Stimulated activated memory B cell treated with anti-CD40 and anti-IgM and Interleukin-4, amounts not matched to agents 10 μg/mL and 1 μg/mL and 100 μg/mL, for 72 hours (primary cell): ENCODE results near the gene MAP3K15.
A peak's percentile ranks its signal among the peaks of the same experiment; 100 is the strongest.
"Not testable (repeated sequence)": the region's sequence is repeated elsewhere in the genome, so short reads cannot be mapped to it uniquely, and the experiment has no call there.

Experiments
- ATAC-seq: fragments of 150-1000 bp; cut with Tn5 transposase; 2 replicates; pipeline ENCODE4 v1.10.0; 2021
- H3K27ac Mint-ChIP-seq: one replicate; pipeline ENCODE4 v1.8.0; 2022; ENCODE audit warnings: mild to moderate bottlenecking, mixed read lengths
- H3K27me3 Mint-ChIP-seq: one replicate; pipeline ENCODE4 v1.8.0; 2022; ENCODE audit warnings: mixed read lengths
- H3K36me3 Mint-ChIP-seq: one replicate; pipeline ENCODE4 v1.8.0; 2022; ENCODE audit warnings: mixed read lengths
- H3K4me1 Mint-ChIP-seq: one replicate; pipeline ENCODE4 v1.8.0; 2022; ENCODE audit warnings: mixed read lengths
- H3K4me3 Mint-ChIP-seq: one replicate; pipeline ENCODE4 v1.8.0; 2022; ENCODE audit warnings: mild to moderate bottlenecking, moderate library complexity, mixed read lengths
- H3K9me3 Mint-ChIP-seq: one replicate; pipeline ENCODE4 v1.8.0; 2022; ENCODE audit warnings: mixed read lengths

The MAP3K15 gene

GRCh38 chrX:19543951-19544381, 28.7 kb upstream of the MAP3K15 start:
- ATAC-seq = no peak
- Mint-ChIP-seq H3K27ac (no peak overlapping the region), H3K4me1 (no peaks in the 10 kb centered on the region), H3K36me3 (peaks cover 63% of the 10 kb centered on the region), H3K9me3 (no peaks in the 10 kb centered on the region), H3K4me3 (no peak overlapping the region), H3K27me3 (no peaks in the 10 kb centered on the region)

DNA sequence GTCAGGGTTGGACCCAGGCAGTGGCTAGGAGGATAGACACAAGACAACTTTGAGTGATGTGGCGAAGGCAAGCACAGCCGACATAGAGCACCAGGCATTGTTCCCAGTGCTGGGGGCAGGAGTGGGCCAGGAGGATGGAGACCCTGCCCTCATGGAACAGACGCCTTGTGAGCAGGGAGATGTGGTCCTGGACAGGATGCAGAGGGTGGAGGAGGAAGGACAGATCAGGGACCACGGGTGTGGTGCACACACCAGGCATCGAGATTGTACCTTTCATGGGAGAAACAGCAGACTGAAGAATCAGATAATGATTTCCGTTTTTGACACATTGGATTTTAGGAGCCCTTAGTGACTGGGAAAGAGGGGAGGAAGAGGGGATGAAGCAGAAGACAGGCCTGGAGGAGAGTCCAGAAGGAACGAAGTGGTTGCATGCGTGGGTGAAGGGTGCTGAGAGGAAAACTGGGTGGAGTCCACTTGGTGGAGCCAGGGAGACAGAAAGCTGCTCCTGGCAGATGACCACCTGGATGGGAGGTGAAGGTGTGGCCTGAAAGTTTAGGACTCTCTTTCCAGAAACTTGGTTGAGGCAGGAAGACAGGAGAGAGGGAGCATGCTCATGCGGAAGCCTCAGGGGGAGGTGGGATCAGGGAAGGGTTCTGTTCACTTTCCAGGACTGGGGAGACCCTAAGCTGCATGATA, 27.9 kb upstream of the MAP3K15 start:
- Mint-ChIP-seq H3K9me3 (no peaks in the 10 kb centered on the region), H3K4me1 (no peaks in the 10 kb centered on the region), H3K36me3 (peaks cover 55% of the 10 kb centered on the region), H3K27me3 (no peaks in the 10 kb centered on the region), H3K4me3 (no peak overlapping the region), H3K27ac (peak overlapping the region; percentile 64)
- no peak for ATAC-seq

DNA sequence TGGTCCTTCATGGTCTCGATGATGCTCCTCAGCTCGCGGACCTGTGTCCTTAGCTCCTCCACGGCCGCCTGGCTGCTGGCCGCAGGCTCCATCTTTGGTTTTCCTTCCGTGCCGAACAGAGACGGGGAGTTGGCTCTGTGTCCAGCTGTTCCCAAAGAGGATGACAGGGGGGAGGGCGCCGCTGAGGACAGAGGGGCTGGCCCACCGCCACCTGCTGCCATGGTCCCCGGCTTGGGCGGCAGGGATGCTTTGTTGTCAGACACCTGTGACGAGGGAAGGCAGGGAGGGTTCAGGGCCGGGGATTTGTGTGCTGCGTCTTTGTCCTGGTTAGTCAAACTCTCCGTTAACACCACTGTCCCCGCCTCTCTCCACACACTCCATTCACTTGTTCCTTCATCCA, 26.6 kb upstream of the MAP3K15 start:
- H3K27ac Mint-ChIP-seq = no peak overlapping the region
- H3K36me3 Mint-ChIP-seq = peaks cover 49% of the 10 kb centered on the region
- no peak for ATAC-seq
- H3K27me3 Mint-ChIP-seq = no peaks in the 10 kb centered on the region
- H3K4me1 Mint-ChIP-seq = no peaks in the 10 kb centered on the region
- H3K4me3 Mint-ChIP-seq = no peak overlapping the region
- no peaks in the 10 kb centered on the region for H3K9me3 Mint-ChIP-seq

DNA sequence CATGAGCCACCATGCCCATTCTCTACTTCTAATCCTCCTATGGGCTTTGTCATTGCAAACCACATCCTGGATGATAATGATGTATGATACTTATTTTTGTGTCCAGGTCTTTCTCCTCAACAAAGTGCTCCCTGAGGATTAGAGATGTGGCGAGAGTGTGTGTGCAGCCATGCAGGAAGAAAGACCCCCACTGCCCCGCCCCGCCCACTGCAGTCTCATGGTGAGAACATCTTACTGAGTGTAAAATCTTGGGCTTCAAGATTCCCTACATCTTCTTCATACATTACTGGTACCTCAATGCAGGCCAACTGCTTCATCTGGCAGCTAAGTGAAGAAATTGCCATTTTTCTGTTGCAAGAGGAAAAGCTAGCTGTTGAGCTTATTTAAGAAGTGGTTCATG, 25.9 kb upstream of the MAP3K15 start:
- no peak for ATAC-seq
- Mint-ChIP-seq H3K27ac (no peak overlapping the region), H3K4me1 (no peaks in the 10 kb centered on the region), H3K9me3 (no peaks in the 10 kb centered on the region), H3K4me3 (no peak overlapping the region), H3K36me3 (peaks cover 48% of the 10 kb centered on the region), H3K27me3 (no peaks in the 10 kb centered on the region)

GRCh38 chrX:19540076-19540475, 24.8 kb upstream of the MAP3K15 start:
- no peaks in the 10 kb centered on the region for H3K9me3 Mint-ChIP-seq
- H3K36me3 Mint-ChIP-seq = peaks cover 41% of the 10 kb centered on the region
- ATAC-seq = no peak
- no peak overlapping the region for H3K4me3 Mint-ChIP-seq
- no peaks in the 10 kb centered on the region for H3K27me3 Mint-ChIP-seq
- H3K4me1 Mint-ChIP-seq = no peaks in the 10 kb centered on the region
- no peak overlapping the region for H3K27ac Mint-ChIP-seq

GRCh38 chrX:19539665-19540064, 24.4 kb upstream of the MAP3K15 start:
- no peak for ATAC-seq
- no peak overlapping the region for H3K4me3 Mint-ChIP-seq
- H3K9me3 Mint-ChIP-seq = no peaks in the 10 kb centered on the region
- H3K27ac Mint-ChIP-seq = no peak overlapping the region
- peaks cover 39% of the 10 kb centered on the region for H3K36me3 Mint-ChIP-seq
- H3K4me1 Mint-ChIP-seq = no peaks in the 10 kb centered on the region
- H3K27me3 Mint-ChIP-seq = no peaks in the 10 kb centered on the region

DNA sequence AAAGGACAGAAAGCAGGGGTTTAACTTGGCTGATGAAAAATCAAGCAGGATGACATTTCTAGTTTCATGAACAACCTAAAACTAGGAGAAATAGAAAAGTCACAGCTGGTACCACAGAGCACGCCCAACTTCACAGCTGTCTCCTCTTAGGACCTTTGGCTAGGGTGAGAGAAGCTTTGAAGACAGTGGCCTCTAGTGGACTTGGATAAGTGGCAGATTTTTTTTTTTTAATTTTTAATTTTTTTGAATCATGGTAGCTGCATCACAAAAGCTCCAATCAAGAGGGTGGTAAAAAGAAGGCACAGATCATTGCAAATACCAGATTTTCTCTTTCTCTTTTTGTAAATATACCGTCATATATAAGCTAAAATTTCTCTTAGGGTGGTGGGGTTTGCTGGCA, 20.2 kb upstream of the MAP3K15 start:
- Mint-ChIP-seq H3K4me3 (no peak overlapping the region), H3K4me1 (no peaks in the 10 kb centered on the region), H3K9me3 (no peaks in the 10 kb centered on the region), H3K27me3 (no peaks in the 10 kb centered on the region), H3K27ac (no peak overlapping the region), H3K36me3 (peaks cover 14% of the 10 kb centered on the region)
- no peak for ATAC-seq

- Mint-ChIP-seq H3K4me1 (no peaks in the 10 kb centered on the region), H3K4me3 (no peak overlapping the region), H3K27ac (no peak overlapping the region), H3K36me3 (peaks cover 6% of the 10 kb centered on the region), H3K9me3 (no peaks in the 10 kb centered on the region), H3K27me3 (no peaks in the 10 kb centered on the region)
- no peak for ATAC-seq
Measured at GRCh38 chrX:19532709-19533108, 17.4 kb upstream of the MAP3K15 start.

DNA sequence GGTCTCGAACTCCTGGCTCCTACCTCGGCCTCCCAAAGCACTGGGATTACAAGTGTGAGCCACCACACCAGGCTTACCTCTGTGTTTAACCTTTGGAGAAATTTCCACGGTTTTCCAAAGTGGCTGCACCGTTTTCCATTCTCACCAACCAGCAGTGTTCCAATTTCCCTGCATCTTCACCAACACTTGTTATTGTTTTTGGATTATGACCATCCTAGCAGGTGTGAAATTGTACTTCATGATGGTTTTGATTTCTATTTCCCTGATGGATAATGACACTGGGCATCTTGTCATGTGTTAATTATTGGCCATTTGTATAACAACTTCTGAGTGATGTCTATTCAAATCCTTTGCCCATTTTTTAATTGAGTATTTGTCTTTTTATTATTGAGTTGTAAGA, 2.7 kb upstream of the MAP3K15 start:
- no peaks in the 10 kb centered on the region for H3K36me3 Mint-ChIP-seq
- no peaks in the 10 kb centered on the region for H3K27me3 Mint-ChIP-seq
- H3K27ac Mint-ChIP-seq = no peak overlapping the region
- no peaks in the 10 kb centered on the region for H3K4me1 Mint-ChIP-seq
- ATAC-seq = no peak
- H3K4me3 Mint-ChIP-seq = no peak overlapping the region
- no peaks in the 10 kb centered on the region for H3K9me3 Mint-ChIP-seq

DNA sequence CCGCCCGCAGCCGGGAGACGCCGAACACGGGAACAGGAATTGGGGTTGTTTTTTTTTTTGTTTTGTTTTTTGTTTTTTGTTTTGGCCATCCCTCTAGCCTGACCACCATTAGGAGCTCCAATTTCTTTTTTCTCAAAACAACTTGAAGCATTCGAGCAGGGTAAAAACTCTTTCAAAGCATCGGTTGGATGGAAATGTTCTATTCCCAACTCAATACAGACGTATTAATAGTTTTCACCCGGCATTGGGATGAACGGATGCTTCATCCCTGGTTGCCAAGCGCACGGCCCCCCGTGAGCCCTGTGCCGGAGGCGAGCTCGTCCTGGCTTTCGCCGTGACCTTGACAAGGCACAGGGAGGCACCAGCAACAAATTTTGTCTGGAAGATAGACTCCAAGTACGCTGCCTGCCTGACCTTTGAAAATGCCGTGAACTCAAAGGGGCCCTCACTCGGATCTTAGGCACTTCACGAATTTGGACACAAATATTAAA, 352 bp upstream of the MAP3K15 start:
- no peaks in the 10 kb centered on the region for H3K27me3 Mint-ChIP-seq
- H3K36me3 Mint-ChIP-seq = no peaks in the 10 kb centered on the region
- H3K4me3 Mint-ChIP-seq = no peak overlapping the region
- H3K27ac Mint-ChIP-seq = no peak overlapping the region
- H3K9me3 Mint-ChIP-seq = no peaks in the 10 kb centered on the region
- ATAC-seq = no peak
- no peaks in the 10 kb centered on the region for H3K4me1 Mint-ChIP-seq

GRCh38 chrX:19513383-19513782, 1.9 kb downstream of the MAP3K15 start:
- H3K4me1 Mint-ChIP-seq = no peaks in the 10 kb centered on the region
- no peak overlapping the region for H3K27ac Mint-ChIP-seq
- no peak for ATAC-seq
- no peaks in the 10 kb centered on the region for H3K36me3 Mint-ChIP-seq
- H3K4me3 Mint-ChIP-seq = no peak overlapping the region
- H3K9me3 Mint-ChIP-seq = peaks cover 5% of the 10 kb centered on the region
- H3K27me3 Mint-ChIP-seq = peaks cover 12% of the 10 kb centered on the region

DNA sequence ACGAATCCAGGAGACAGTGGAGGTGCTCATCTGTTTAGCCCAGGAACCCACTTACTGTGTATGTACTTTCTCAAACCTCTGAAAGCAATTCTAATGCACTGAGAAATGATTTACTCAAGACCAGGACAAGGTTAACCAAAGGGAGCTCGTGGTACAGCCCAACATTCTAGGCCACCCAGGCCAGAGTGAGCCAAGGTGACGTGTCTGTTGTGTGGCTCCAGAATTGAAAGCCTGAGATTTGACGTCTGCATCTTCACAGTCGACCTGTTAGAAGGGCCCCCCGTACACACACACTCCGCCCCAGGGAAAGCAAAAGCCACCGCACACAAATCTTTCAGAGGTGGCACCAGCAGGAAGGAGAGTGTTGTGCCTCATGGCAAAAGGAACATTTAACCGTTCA, 2.3 kb downstream of the MAP3K15 start:
- peaks cover 5% of the 10 kb centered on the region for H3K9me3 Mint-ChIP-seq
- peaks cover 12% of the 10 kb centered on the region for H3K27me3 Mint-ChIP-seq
- ATAC-seq = no peak
- H3K4me3 Mint-ChIP-seq = no peak overlapping the region
- no peaks in the 10 kb centered on the region for H3K36me3 Mint-ChIP-seq
- H3K27ac Mint-ChIP-seq = no peak overlapping the region
- no peaks in the 10 kb centered on the region for H3K4me1 Mint-ChIP-seq

DNA sequence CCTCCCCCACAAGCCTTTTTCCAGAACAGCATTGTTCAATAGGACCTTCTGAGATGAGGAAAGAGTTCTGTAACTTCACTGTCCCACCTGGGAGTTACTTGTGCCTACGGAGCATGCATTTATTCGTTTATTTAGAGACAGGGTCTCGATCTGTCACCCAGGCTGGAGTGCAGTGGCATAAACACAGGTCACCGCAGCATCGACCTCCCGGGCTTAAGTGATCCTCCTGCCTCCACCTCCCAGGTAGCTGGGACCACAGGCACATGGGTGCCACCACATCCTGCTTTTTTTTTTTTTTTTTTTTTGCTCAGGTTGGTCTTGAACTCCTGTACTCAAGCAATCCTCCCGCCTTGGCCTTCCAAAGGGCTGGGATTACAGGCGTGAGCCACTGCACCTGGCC, 2.9 kb downstream of the MAP3K15 start:
- H3K9me3 Mint-ChIP-seq = peaks cover 5% of the 10 kb centered on the region
- no peak overlapping the region for H3K27ac Mint-ChIP-seq
- H3K36me3 Mint-ChIP-seq = no peaks in the 10 kb centered on the region
- no peaks in the 10 kb centered on the region for H3K4me1 Mint-ChIP-seq
- ATAC-seq = no peak
- H3K27me3 Mint-ChIP-seq = peaks cover 12% of the 10 kb centered on the region
- H3K4me3 Mint-ChIP-seq = no peak overlapping the region

DNA sequence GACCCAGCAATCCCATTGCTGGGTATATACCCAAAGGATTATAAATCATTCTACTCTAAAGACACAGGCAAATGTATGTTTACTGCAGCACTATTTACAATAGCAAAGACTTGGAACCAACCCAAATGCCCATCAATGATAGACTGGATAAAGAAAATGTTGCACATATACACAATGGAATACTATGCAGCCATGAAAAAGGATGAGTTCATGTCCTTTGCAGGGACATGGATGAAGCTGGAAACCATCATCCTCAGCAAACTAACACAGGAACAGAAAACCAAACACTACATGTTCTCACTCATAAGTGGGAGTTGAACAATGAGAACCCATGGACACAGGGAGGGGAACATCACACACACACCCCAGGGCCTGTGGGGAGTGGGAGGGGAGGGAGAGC, 3.5 kb downstream of the MAP3K15 start:
- not testable (repeated sequence) for H3K36me3 Mint-ChIP-seq, ATAC-seq, H3K4me3 Mint-ChIP-seq, H3K27ac Mint-ChIP-seq, H3K9me3 Mint-ChIP-seq, H3K4me1 Mint-ChIP-seq
- H3K27me3 Mint-ChIP-seq = peaks cover 12% of the 10 kb centered on the region

DNA sequence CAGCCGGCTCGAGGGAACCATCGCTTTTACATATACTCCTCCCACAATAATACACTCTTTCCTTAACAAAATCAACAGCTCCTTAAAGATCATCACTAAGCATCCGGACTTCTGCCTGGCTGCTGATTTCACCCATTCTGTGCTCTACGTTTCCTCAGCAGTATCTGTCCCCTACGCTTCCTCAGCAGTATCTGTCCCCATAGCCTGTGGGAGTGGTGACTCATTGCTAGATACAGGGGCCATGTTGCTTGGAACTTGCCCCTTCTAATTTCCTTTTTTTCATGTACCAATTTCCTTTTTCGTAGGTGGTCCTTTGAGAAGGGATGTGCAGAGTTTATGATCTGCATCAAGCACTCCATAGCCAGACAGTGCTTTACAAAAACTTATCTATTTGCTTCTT, 18.6 kb downstream of the MAP3K15 start:
- Mint-ChIP-seq H3K4me1 (no peaks in the 10 kb centered on the region), H3K27ac (no peak overlapping the region), H3K9me3 (no peaks in the 10 kb centered on the region), H3K36me3 (no peaks in the 10 kb centered on the region), H3K27me3 (no peaks in the 10 kb centered on the region), H3K4me3 (no peak overlapping the region)
- no peak for ATAC-seq

GRCh38 chrX:19487520-19488200, 27.6 kb downstream of the MAP3K15 start:
- H3K27me3 Mint-ChIP-seq = peaks cover 8% of the 10 kb centered on the region
- no peaks in the 10 kb centered on the region for H3K9me3 Mint-ChIP-seq
- no peaks in the 10 kb centered on the region for H3K4me1 Mint-ChIP-seq
- no peak overlapping the region for H3K27ac Mint-ChIP-seq
- ATAC-seq = no peak
- no peaks in the 10 kb centered on the region for H3K36me3 Mint-ChIP-seq
- H3K4me3 Mint-ChIP-seq = no peak overlapping the region
